ENCODE measurements around the gene CLCN7. TPM values are rescaled to one million over a fixed set of nuclear protein-coding genes. Genes with fewer than 3 reads are reported as not detected.

CLCN7 gene
- polyA plus RNA-seq, 3 donors from 2014 or later = 19.8 to 44.8 (median 21.5) TPM

DNA sequence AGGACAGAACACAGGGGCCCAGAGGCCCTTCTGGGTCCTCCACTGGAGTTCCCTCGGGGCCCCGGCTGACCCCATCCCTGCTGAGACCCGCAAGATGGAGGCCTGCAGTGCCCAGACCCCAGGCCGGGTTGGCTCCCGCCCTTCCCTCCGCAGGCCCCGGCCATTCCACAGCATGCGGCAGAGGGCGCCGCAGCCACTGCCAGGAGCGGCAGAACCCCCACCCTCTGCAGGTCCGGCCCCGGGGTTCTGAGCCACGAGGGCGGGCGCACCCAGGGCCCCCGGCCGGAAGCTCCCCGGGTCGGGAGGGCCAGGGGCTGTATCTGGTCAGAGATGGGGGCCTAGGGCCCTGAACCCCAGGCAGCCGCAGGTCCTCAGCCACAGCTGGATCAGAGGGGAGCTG, 46.3 kb downstream of the CLCN7 start:
- Mint-ChIP-seq H3K4me1 (peaks cover 0 to 4% of the 10 kb centered on the region in 2 donors), H3K27ac (no peak overlapping the region), H3K4me3 (no peak overlapping the region), H3K36me3 (no peaks in the 10 kb centered on the region), H3K9me3 (no peaks in the 10 kb centered on the region), H3K27me3 (ENCODE audit: low read depth in 3 of 3) (no peaks in the 10 kb centered on the region)
- DNase-seq = peak; percentile 32 to 54 (median 40)

DNA sequence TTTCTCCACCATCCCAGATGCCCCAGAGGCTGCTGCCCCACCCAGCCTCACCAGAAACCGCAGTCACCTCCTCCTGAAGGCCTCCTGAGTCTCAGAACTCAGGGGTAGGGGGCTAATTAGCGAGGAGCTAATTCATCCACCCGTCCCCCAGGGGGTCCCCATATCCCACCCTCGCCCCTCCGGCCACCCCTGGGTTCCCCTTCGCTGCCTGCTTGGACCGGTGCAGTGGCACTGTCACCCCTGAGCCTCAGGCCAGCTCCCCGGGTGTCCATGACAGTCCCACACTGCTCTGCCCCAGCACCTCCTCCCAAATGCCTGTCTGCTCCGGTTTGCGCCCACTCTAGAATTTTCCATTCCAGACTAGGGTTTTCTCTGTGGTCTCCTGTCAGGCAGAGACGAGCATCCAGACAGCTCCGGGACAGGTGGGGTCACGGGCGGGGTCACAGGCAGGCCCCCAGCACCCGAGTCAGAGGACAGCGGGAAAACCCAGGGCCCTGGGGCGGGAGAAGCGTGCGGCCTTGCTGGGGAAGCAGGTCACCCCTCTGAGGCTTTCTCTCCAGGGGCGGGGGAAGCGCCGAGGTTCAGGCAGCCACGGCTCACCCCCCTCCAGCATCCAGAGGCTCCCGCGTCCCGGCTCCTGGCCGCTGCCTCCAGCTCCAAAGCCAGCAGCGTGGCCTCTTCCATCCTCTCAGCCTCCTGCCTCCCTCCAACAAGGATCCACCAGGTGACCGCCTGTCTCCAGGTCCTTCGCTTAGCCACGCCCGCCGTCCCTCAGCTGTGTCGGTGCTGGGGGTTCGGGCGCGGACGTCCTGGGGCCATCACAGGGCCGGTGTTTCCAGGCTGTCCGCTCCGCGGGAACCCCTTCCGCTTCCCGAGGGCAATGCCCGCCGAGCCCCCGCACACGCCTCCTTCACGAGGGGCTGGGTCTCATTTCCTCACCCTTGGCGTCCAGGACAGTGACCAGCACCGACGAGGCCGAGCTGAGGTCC, 47.1 kb downstream of the CLCN7 start:
- H3K4me1 Mint-ChIP-seq = peaks cover 0 to 5% of the 10 kb centered on the region in 2 donors
- H3K4me3 Mint-ChIP-seq = no peak overlapping the region
- no peak overlapping the region for H3K27ac Mint-ChIP-seq
- no peaks in the 10 kb centered on the region for H3K27me3 Mint-ChIP-seq (ENCODE audit: low read depth in 3 of 3)
- H3K36me3 Mint-ChIP-seq = no peaks in the 10 kb centered on the region
- no peaks in the 10 kb centered on the region for H3K9me3 Mint-ChIP-seq
- no peak for DNase-seq

DNA sequence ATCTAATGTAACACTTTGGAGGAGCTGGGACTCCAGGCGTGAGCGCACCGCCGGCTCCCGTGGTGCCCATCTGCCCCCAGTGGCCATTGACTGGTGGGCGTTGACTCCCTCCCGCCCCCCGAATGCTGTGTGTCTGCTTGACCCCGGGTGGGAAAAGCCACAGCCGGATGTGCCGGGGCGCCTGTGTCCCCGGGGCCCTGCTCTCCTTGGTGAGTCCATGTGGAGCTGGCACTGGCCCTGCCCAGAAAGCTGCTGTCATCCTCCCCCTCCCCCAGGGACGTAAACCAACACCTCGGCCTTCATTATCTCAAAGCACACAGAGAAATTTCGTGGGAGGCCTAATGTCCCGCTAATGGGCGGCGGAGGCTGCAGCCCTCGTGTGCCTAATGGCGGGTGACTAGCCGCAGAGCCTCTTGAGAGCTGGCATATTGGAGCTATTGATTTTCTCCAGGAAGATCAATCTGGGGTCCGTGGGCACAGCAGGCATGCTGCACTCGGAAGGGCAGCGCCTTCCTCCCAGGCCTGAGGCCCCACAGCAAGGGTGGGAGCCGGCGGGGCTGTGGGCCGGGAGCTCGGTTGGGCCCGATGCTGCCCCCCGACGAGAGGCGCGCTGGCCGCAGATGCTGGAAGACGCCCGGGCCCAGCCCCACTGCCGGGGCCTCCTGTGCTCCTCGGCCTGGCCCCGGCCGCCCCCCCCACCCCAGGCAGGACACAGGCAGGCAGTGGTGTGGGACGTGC, 47.9 kb downstream of the CLCN7 start:
- peaks cover 4 to 5% of the 10 kb centered on the region in 2 donors for H3K4me1 Mint-ChIP-seq
- no peaks in the 10 kb centered on the region for H3K27me3 Mint-ChIP-seq (ENCODE audit: low read depth in 3 of 3)
- DNase-seq = no peak
- H3K27ac Mint-ChIP-seq = peak overlapping the region in 2 of 6 donors; percentile 20 to 60
- no peaks in the 10 kb centered on the region for H3K9me3 Mint-ChIP-seq
- no peaks in the 10 kb centered on the region for H3K36me3 Mint-ChIP-seq
- no peak overlapping the region for H3K4me3 Mint-ChIP-seq

DNA sequence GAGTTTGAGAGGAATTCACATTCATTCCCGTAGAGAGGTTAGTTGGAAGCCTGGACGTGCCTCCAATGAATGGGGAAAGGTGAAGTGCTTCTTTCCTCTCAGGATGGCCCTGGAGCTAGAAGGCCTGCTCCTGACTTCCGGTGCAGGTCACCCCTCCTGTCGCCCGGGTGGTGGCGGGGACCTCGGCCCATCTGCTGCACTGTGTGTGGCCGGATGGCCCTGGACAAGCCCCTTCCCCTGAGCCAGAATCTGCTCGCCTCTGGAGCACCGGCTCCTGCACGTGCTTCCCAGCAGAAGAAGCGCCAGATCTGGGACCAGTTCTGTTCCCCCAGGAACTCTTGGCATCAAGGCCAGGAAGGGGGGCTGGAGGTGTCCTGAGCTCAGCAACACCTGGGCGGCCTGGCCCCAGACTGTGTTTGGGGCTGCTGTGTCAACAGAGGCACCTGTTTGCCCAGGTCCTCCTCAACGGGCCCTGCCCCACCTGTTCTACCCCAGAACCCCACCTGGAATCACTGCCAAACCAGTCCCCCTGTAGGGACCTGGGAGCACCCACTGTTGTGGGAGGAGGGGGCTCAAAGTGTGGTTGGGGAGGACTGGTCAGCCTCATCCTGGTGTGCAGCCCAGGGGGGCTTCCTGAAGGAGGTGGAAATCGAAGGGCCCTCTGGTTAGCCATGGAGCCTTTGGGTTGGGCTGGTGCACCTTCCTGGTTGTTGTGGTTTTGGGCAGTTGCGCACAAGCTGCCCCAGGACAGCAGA, 49.0 kb downstream of the CLCN7 start:
- Mint-ChIP-seq H3K4me1 (peaks cover 10 to 14% of the 10 kb centered on the region in 2 donors), H3K4me3 (no peak overlapping the region), H3K27ac (peak overlapping the region in 1 of 6 donors; percentile 53), H3K36me3 (no peaks in the 10 kb centered on the region), H3K9me3 (no peaks in the 10 kb centered on the region), H3K27me3 (ENCODE audit: low read depth in 3 of 3) (peaks cover 4 to 6% (median 6%) of the 10 kb centered on the region in 3 donors)
- no peak for DNase-seq

DNA sequence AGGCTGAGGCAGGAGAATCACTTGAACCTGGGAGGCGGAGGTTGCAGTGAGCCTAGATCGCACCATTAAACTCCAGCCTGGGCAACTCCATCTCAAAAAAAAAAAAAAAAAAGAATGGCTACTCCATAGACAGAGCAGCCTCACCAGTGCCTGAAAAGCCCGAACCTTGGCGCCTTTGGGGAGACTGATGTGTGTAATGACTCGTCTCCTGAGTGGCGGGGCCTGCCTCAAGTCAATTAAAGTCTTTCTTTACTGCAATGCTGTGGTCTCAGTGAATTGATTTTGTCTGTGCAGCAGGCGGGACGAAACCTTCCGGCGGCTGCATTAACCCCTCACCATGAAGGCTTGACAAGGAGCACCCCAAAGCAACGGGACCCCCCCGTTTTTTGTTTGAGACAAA, 50.8 kb downstream of the CLCN7 start:
- peaks cover 16 to 23% of the 10 kb centered on the region in 2 donors for H3K4me1 Mint-ChIP-seq
- DNase-seq = no peak
- no peak overlapping the region for H3K4me3 Mint-ChIP-seq
- peak overlapping the region in 2 of 6 donors; percentile 17 to 33 for H3K27ac Mint-ChIP-seq
- H3K36me3 Mint-ChIP-seq = no peaks in the 10 kb centered on the region
- no peaks in the 10 kb centered on the region for H3K9me3 Mint-ChIP-seq
- H3K27me3 Mint-ChIP-seq (ENCODE audit: low read depth in 3 of 3) = peaks cover 9% of the 10 kb centered on the region in 3 donors

DNA sequence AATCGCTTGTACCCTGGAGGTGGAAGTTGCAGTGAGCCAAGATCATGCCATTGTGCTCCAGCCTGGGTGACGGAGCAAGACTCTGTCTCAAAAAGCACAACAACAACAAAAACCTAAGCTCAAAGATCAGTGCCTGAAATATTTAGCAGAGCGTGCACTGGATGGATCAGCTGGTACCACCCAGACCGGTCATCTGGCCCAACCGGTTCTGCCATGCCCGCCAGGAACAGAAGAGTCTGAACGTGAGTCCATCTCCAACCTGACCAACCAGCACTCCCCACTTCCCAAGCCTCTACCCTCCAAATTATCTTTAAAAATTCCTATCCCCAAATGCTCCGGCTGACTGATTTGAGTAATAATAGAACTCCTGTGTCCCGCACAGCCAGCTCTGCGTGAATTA, 52.8 kb downstream of the CLCN7 start:
- peaks cover 9% of the 10 kb centered on the region in 3 donors for H3K27me3 Mint-ChIP-seq (ENCODE audit: low read depth in 3 of 3)
- no peaks in the 10 kb centered on the region for H3K9me3 Mint-ChIP-seq
- DNase-seq = no peak
- no peaks in the 10 kb centered on the region for H3K36me3 Mint-ChIP-seq
- peak overlapping the region; percentile 96 to 99 (median 98) for H3K27ac Mint-ChIP-seq
- peaks cover 16 to 23% of the 10 kb centered on the region in 2 donors for H3K4me1 Mint-ChIP-seq
- peak overlapping the region; percentile 48 to 95 (median 60) for H3K4me3 Mint-ChIP-seq

DNA sequence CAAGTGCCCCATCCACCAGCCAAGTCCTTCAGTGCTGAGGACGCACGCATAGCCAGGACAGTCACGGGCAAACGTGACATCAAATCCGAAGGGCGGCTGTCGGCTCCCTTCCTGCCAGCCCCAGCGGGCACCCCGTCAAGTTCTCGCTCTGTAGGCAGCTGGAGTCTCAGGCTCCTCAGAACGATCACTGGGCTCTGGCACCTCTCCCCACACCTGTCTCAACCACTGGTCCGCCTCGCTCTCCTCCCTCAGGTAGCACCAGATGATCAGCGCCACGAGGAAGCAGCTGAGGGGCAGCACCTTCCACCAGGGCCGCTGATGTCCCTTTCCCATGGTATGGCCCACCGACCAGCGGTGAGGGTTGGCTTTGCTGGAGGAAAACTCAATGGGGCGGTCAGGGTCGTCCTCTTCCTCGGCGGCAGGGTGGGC, 54.7 kb downstream of the CLCN7 start:
- H3K9me3 Mint-ChIP-seq = no peaks in the 10 kb centered on the region
- peaks cover 25 to 32% of the 10 kb centered on the region in 2 donors for H3K4me1 Mint-ChIP-seq
- peak overlapping the region; percentile 89 to 97 (median 95) for H3K4me3 Mint-ChIP-seq
- peaks cover 10 to 11% (median 10%) of the 10 kb centered on the region in 3 donors for H3K27me3 Mint-ChIP-seq (ENCODE audit: low read depth in 3 of 3)
- peak overlapping the region; percentile 66 to 98 (median 96) for H3K27ac Mint-ChIP-seq
- no peaks in the 10 kb centered on the region for H3K36me3 Mint-ChIP-seq
- DNase-seq = no peak

DNA sequence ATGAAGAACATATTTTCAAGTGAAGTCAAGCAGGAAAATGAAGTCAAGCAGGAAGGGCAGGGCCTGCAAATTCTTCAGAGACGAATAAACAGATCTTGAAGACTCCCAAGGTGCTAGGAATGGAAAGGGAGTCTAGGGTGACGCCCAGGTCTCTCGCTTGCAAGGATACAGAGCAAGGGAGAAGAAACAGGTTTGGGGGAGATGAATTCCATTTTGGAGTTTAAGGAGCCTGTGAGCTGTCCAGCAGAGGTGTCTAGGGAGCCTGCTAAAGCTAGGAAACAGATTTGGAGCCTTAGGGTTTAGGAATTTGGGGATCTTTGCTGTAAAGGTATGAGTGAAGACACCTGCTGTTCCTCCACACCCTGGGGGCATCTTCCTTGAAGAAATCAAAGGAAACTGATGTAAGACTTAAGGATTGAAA, 58.3 kb downstream of the CLCN7 start:
- H3K4me3 Mint-ChIP-seq = peak overlapping the region; percentile 29 to 68 (median 59)
- H3K4me1 Mint-ChIP-seq = peaks cover 33 to 39% of the 10 kb centered on the region in 2 donors
- H3K27ac Mint-ChIP-seq = peak overlapping the region; percentile 39 to 87 (median 80)

DNA sequence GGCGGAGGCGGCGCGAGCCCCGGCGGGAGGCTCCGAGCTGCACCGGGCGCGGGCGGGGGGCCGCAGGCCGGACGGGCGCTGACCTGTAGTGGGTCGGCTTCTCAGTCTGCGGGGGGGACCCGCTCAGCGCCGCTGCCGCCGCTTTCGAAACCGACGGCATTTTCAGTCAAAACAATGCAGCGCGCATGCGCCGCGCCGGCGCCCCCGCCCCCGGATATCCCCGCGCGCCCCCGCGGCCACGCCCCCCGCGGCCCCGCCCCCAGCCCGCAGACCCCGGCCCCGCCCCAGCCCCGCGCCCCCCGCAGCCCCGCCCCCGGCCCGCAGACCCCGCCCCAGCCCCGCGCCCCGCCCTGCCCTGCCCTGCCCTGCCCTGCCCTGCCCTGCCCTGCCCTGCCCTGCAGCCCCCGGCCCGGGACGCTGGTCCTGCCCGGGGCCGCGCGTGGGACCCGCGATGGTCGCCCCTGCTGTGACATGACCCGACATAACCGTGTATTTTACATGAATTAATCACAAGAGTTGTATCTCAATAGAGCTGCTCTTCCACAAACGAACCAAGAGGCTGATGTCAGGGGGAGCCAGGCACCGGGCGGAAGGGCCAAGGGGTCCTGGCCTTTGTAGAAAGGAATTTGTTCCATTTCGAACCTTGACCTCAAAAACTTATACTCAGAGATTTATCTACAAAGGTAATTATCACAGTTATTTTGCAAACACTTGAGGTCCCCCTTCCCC, 60.1 kb downstream of the CLCN7 start, which contains the start of gene UNKL:
Gene UNKL, minus strand, starts transcription at position 173 of the 729 bp plus-strand sequence. Its CDS starts 13 bp downstream, at position 160.
- Mint-ChIP-seq H3K27ac (peak within 1 kb of the TSS; percentile 70 to 93 (median 87)), H3K36me3 (peaks cover 0 to 3% (median 0%) of the 10 kb centered on the region in 3 donors), H3K27me3 (ENCODE audit: low read depth in 3 of 3) (peaks cover 7 to 9% (median 8%) of the 10 kb centered on the region in 3 donors), H3K4me1 (peaks cover 21 to 28% of the 10 kb centered on the region in 2 donors), H3K9me3 (no peaks in the 10 kb centered on the region), H3K4me3 (peak within 1 kb of the TSS; percentile 76 to 86 (median 85))
- DNase-seq = peak; percentile 77 to 82 (median 81)

More for the DNA sequence above, 58.3 kb downstream of the CLCN7 start:
- no peak for DNase-seq
- H3K36me3 Mint-ChIP-seq = peaks cover 0 to 3% (median 0%) of the 10 kb centered on the region in 3 donors
- H3K9me3 Mint-ChIP-seq = no peaks in the 10 kb centered on the region
- H3K27me3 Mint-ChIP-seq (ENCODE audit: low read depth in 3 of 3) = peaks cover 16 to 19% (median 17%) of the 10 kb centered on the region in 3 donors

DNA sequence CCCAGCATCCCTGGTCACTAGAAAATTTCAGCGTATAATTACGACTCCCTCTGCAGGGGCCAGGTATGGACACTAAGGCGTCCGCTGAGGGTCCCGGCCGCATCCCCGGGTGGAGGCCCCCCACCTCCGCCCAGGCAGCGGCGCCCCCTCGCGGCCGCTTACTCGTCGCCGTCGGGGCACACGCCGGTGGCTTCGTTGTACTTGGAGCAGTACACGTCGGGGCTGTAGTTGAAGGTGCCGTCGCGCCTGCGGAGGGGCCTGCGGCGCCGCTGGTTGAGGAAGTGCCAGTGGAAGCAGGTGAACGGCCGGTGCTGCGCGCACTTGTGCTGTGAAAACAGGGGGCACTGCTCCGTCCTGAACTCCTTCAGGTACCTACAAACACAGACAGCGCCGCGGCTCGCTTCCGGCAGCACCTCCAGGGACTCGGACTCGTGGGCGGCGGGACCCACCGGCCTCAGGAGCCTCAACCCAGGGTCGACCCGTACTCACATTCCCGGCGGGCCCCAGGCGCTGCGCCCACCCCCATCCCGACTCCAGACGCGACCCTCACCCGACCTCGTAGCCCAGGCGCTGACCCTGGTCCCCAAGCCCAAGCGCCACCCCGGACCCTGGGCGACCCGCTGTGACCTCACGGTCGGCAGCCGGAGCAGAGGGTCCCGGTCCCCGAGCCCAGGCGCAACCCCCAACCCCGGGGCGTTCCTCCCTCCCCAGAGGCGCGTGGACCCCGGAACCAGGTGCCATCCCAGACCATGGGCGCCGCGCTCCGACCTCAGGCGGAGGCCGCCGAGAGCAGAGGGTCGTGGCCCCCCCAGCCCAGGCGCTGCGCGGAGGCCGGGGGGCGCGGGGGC, 60.9 kb downstream of the CLCN7 start:
- peaks cover 26 to 31% of the 10 kb centered on the region in 2 donors for H3K4me1 Mint-ChIP-seq
- H3K9me3 Mint-ChIP-seq = no peaks in the 10 kb centered on the region
- H3K4me3 Mint-ChIP-seq = peak overlapping the region; percentile 76 to 86 (median 83)
- peaks cover 7 to 9% (median 8%) of the 10 kb centered on the region in 3 donors for H3K27me3 Mint-ChIP-seq (ENCODE audit: low read depth in 3 of 3)
- peaks cover 0 to 3% (median 0%) of the 10 kb centered on the region in 3 donors for H3K36me3 Mint-ChIP-seq
- peak overlapping the region; percentile 51 to 87 (median 80) for H3K27ac Mint-ChIP-seq
- DNase-seq = peak; percentile 47 to 56 (median 55)

DNA sequence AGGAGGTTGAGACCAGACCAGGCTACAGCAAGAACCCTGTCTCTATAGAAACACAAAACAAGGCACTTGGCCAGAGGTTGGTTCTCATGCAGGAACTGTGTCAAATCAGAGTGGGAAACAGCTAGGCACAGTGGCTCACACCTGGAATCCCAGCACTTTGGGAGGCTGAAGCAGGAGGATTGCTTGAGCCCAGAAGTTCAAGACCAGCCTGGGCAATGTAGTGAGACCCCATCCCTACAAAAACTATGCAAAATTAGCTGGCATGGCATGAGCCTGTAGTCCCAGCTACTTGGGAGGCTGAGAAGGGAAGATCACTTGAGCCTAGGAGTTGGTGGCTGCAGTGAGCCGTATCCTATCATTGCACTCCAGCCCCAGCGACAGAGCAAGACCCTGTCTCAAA, 62.0 kb downstream of the CLCN7 start:
- no peak for DNase-seq
- Mint-ChIP-seq H3K27ac (peak overlapping the region in 3 of 6 donors; percentile 16 to 76 (median 21)), H3K9me3 (no peaks in the 10 kb centered on the region), H3K4me1 (peaks cover 26 to 35% of the 10 kb centered on the region in 2 donors), H3K4me3 (peak overlapping the region; percentile 33 to 83 (median 53)), H3K36me3 (peaks cover 0 to 3% (median 0%) of the 10 kb centered on the region in 3 donors), H3K27me3 (ENCODE audit: low read depth in 3 of 3) (peaks cover 9 to 12% (median 12%) of the 10 kb centered on the region in 3 donors)
